ENCODE data around the gene SORBS1.
A peak's percentile ranks its signal among the peaks of the same experiment; 100 is the strongest.

Gene SORBS1

GRCh38 chr10:95435548-95436279 lies 125.5 kb downstream of the SORBS1 start:
- no peak for DNase-seq (ENCODE audit: low read depth)

- DNase-seq (ENCODE audit: low read depth), result no peak
Measured at GRCh38 chr10:95434583-95434982, 126.6 kb downstream of the SORBS1 start.

DNA sequence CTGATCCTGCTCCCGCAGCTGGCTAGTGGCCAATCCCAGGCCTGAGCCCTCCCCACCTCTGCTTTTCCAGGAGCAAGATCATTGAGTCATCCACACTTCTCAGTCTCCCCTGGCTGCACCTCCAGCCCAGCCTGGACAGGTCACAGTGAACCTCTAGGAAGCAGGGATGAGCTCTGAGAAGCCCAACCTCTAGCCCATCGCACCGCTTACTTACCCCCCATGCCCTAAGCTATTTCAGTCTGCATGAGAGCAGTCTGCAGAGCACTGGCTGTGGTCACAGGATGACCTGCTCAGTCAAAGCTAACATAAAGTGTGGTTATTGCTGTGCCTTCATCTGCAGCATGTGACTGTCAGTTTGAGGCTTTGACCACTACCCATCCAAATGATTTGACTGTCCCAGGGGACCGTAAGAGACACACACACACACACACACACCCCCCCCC lies 129.2 kb downstream of the SORBS1 start:
- DNase-seq (ENCODE audit: low read depth), result no peak

- DNase-seq (ENCODE audit: low read depth), result peak; percentile 40
Measured at GRCh38 chr10:95430231-95430951, 130.8 kb downstream of the SORBS1 start.

- DNase-seq (ENCODE audit: low read depth), result no peak
Measured at GRCh38 chr10:95429639-95430038, 131.5 kb downstream of the SORBS1 start.

GRCh38 chr10:95428701-95429100 lies 132.5 kb downstream of the SORBS1 start:
- DNase-seq (ENCODE audit: low read depth), result no peak

DNA sequence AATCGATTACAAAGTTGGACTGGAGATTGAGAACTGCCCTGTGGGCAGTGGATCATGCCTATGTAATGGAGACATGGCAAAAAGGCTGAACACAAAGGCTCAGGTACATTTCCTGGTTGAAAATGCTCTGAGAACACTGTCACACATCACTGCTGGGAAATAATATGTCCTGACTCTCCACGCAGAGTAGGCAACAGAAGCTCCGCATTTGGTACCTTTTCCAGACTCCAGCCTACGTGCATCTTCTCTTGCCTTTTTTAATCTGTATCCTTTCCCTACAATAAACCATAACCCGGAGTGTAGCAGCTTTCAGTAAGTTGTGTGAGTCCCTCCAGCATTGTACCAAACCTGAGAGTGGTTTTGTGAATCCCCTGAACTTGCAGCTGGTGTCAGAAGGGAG lies 134.7 kb downstream of the SORBS1 start:
- no peak for DNase-seq (ENCODE audit: low read depth)

DNA sequence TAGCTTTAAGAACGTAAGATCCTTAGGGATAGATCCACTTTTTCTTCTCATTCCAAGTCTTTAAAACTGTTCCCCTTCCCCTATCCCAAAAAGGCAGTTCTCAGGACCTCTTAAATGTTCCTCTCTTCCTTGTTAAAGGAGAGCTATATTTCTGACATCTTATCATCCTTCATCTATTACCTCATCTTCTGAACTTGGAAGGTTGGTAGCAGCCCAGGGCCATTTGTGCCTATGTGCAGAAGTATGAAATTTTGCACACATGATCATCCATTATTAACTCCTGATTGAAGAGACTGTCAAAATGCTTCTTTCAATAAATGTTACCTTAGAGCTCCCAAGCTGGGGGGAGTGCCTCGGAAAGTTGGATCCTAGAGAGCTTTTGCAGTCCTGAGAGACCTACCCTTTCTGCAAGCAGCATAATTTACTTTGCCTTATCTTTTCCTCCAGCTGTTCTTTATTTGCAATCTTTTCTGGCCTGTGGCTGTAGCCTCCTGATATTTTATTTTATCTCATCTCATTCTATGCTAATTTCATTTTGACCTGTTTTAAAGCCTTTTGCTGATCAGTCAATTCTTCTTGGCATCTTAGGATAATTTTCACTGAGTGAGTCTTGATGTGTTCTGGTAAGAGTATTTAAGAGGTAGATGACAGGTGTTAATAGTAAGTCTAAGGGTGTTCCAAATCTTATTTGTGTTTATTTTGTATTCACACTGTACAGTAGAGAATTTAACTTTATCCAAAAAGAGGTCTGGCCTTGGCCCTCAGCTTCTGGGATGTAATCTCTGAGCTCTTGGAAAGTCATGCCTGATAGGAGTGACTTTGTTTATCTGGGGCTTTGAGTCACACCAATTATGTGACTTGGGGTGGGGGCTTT lies 135.3 kb downstream of the SORBS1 start:
- no peak for DNase-seq (ENCODE audit: low read depth)

DNA sequence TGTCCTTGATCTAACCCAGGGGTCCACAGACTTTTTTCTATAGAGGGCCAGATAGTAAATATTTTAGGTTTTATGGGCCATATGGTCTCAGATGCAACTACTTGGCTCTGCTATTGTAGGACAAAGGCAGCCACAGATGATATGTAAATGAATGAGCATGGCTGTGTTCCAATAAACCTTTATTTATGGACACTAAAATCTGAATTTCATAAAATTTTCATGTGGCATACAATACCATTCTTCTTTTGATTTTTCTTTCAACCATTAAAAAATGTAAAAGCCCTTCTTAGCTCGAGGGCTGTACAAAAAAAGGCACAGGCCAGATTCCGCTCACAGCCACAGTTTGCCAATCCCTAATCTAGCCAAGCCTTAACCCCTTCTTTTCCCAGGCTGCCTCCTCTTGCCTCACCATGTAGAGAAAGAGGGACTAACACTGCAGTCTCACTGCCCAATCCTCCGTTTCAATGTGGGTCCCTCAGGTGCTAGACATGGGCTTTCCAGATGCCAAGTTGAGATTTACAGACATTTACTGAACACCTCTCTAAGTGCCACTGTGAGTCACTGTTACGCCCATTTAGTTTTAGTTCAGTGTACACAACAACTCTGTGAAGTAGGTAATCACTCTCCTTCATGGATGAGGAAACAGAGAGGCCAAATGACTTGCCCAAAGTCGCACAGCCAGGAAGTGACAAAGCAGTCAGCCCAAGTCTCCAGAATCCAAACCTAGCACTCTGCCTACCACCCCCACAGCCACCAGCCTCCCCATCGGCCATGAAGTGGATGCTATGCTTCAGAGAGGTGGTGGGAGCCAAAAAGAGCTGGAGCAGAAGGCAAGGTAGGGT lies 137.8 kb downstream of the SORBS1 start:
- DNase-seq (ENCODE audit: low read depth), result no peak

DNA sequence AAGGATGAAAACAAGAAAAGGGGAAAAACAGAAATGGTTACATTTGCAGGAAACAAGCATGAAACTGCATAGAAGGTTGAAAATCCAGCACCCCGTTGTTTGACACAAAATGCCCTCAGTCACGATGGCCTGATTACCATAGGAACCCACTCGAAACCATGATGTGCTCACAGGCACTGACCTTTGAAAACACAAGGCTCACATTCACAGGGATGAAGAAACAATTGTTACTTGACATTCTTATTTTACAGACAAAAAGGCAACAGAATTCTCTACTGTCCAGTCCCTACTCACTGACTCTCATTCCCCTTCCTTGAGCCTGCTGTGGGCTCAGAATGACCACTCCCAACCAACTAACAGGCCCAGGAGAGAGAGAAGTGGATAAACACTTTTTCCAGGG lies 138.9 kb downstream of the SORBS1 start:
- no peak for DNase-seq (ENCODE audit: low read depth)

GRCh38 chr10:95421782-95422181 lies 139.4 kb downstream of the SORBS1 start:
- DNase-seq (ENCODE audit: low read depth), result no peak

DNA sequence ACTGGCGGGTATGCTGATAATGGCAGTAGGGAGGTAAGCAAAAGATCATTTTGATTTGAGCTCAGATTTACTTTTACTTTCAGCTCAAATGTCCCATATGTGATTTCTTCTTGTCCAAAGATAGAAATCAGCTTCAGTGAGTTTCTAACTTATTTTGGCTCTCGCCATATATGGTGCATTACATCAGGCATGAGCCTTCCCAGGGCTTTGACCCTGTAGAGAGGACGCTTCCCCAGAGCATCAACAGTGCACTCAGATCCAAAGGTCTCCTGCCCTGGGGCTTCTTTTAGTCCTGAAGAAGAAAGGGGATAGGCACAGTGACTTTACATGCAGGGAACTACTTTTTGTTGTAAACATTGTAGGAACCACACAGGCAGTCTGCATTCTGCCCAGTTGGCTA lies 141.8 kb downstream of the SORBS1 start:
- no peak for DNase-seq (ENCODE audit: low read depth)

- DNase-seq (ENCODE audit: low read depth), result no peak
Measured at GRCh38 chr10:95416973-95417372, 144.2 kb downstream of the SORBS1 start.

- no peak for DNase-seq (ENCODE audit: low read depth)
Measured at GRCh38 chr10:95416270-95416669, 144.9 kb downstream of the SORBS1 start.

DNA sequence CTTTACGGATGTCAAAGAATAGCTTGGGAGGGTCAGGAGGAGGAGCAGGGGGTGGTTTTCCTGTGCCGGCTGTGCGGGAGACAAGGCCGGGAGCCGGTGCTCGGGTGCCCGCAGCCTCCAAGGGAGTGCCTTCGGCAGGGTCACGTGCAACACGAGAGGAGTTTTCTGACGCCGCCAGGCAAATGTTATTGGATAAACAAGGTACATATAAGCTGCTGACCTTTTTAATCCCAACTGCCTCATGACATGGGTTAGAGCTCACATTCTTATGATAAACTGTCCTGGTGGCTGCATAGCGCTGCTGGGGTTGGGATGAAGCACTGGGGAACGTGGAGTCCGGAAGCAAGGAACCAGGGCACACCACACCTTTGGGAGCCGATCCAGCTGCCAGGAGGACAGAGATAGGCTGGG lies 145.5 kb downstream of the SORBS1 start:
- no peak for DNase-seq (ENCODE audit: low read depth)

DNA sequence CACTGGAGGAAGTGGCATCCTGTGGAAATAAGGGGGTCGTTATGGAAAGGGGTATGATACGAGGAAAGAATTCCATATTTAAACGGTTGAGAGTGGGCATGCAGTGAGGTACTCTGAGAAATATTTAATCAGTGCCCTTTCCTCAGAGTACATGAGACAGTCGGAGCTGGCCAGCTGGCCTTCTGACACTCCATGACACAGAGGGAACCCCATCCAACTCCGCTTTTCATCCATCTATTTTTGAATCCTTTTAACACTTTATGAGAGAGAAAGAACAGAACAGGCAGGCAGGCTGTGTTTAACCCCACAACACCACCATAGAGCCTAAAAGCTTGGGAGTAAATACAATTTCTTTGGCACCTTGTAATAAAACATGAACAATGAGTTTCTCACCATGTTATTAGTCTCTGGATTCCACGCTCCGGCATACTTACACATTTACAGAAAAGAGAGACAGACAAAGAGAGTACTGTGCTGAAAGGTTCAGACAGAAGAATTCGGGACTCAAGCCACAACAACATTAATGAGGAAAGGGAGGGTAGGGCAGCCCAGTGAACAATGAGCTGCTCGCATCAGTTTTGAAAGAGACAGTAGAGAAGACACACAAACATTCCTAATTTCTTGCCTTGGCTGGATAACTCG lies 146.2 kb downstream of the SORBS1 start:
- DNase-seq (ENCODE audit: low read depth), result no peak

GRCh38 chr10:95414016-95414830 lies 146.9 kb downstream of the SORBS1 start:
- no peak for DNase-seq (ENCODE audit: low read depth)

- no peak for DNase-seq (ENCODE audit: low read depth)
Measured at GRCh38 chr10:95413588-95413987, 147.6 kb downstream of the SORBS1 start.

DNA sequence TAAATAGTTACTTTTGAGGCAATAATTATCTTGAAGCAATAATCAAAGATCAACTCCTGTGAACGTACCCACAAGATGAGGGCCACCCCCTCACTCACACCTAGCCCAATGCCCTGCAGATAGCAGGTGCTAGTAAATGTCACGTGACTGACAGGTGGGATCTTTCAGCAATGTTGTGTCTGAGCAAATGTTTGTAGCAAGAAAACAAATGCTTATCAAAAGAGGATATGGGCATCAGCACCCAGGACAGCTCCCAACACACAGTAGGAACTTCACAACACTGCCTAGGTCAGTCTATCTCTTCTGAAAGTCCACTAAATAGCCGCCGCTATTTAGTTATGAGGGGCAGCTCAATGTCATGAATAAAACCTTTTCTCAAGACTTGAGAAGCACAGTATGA lies 149.5 kb downstream of the SORBS1 start:
- no peak for DNase-seq (ENCODE audit: low read depth)

Data from amniotic epithelial cell (primary cell).